PC-9 (cell line): ENCODE data around the gene TRIP12.

Source experiments
- CTCF ChIP-seq: fragments of 200-600 bp; sonication (generic); conservative IDR thresholded peaks from 2 replicates; pipeline ENCODE4 v1.6.1; 2017; ENCODE audit warnings: mixed run types, antibody characterized with exemption, mild to moderate bottlenecking, moderate library complexity
- EZH2 ChIP-seq: fragments of 200-600 bp; sonication (generic); IDR thresholded peaks from 2 replicates; pipeline ENCODE4 v1.8.0; 2017; ENCODE audit warnings: antibody characterized with exemption, low read depth

- TF ChIP-seq CTCF (no peak), EZH2 (no peak)
These were observed 153.6 kb downstream of the TRIP12 start for GRCh38 chr2:229768235-229768634.
